Activated CD4-positive, CD25-positive, alpha-beta regulatory T cell treated with anti-CD3 and anti-CD28 coated beads, Interleukin-2, amount 50 U/mL, for 16 hours (primary cell): ENCODE measurements around the gene PPAN.
A peak's percentile ranks its signal among the peaks of the same experiment; 100 is the strongest.

Experiments used
- DNase-seq: peaks from one replicate; pipeline ENCODE4 v3.0.0-alpha.2; 2020; ENCODE audit warnings: low read depth, low spot score

PPAN gene, protein sequence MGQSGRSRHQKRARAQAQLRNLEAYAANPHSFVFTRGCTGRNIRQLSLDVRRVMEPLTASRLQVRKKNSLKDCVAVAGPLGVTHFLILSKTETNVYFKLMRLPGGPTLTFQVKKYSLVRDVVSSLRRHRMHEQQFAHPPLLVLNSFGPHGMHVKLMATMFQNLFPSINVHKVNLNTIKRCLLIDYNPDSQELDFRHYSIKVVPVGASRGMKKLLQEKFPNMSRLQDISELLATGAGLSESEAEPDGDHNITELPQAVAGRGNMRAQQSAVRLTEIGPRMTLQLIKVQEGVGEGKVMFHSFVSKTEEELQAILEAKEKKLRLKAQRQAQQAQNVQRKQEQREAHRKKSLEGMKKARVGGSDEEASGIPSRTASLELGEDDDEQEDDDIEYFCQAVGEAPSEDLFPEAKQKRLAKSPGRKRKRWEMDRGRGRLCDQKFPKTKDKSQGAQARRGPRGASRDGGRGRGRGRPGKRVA

GRCh38 chr19:10106100-10106936 lies at the start of gene PPAN:
TSS of gene PPAN (plus strand) at chr19:10106362. CDS start at chr19:10106395, 33 bp downstream.
- DNase-seq: peak; percentile 96

DNA sequence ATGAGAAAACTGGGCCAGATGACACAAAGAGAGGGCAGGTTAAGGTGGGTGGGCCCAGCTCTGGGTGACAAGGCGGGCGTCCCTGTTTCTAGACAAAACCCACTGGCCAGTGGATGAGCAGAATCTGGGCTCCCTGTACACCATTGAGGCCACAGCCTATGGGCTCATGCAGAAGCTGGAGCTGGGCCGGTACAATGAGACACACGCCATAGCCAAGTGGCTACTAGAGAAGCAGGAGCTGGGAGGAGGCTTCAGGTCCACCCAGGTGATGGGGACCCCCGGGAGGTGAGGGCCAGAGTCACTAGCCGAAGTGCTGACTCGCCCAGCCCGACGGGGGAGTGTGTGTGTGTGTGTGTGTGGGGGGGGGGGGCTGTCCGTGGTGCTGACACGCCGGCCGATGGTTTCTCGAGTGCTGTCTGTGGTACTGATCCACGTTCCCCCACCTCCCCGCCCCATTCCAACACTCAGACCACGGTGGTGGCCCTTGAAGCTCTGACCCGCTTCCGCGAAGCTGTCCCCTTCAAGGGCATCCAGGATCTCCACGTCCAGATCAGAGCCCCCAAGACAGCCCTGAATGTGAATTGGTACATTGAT lies 44.3 kb upstream of the PPAN start:
- DNase-seq: no peak

- no peak for DNase-seq
Measured at GRCh38 chr19:10068205-10068604, 38.0 kb upstream of the PPAN start.

DNA sequence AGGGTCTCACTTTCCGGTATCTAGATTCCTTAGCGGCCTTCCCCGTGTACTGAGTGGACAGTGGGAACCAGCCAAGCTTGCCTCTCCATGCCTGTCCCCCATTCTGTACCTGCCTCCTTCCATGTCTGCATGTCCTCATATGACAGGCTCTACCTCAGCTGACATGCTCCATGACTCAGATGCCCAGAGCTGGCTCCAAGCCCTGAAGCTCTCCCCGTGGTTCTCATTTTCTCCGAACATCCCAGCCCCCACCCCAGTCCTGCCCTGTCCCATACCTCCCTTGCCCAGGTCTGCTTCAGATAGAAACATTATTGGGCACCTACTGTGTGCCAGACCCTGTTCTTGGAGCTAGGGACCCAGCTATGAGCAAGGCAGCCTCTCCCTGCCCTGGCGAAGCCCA lies 37.1 kb upstream of the PPAN start:
- no peak for DNase-seq

DNA sequence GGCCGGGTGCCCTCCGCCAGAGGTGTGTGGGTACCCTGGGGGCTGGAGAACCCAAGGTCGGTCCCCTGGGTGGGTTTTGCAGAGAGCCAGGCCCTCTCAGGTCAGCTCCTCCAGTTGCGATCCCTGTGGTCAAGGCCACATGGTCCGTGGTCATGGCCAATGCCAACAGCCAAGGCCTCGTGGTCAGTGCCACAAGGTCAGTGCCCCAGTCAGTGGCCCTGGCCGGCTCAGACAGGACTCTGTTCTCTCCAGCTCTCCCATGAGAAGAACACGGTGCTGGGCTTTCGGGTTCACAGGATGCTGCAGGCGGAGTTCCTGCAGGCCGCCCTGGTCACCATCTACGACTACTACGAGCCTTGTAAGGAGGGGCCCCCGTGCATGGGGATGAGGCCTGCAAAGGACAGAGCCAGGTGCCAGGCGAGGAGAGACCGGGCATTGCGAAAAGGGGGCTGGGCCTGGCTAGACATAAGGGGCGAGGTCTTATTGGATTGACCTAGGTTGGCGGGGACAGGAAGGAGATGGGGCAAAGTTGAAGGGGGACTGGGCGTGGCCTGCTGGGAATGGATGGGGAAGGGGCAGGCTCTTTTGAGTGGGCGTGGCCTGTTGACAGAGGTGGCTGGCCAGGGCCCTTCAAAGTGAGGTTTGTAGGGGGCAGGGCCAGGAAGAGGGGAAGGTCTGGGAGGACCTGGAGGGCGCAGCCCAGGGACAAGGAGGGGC lies 35.3 kb upstream of the PPAN start:
- DNase-seq: no peak

GRCh38 chr19:10074153-10074552 lies 32.0 kb upstream of the PPAN start:
- no peak for DNase-seq

DNA sequence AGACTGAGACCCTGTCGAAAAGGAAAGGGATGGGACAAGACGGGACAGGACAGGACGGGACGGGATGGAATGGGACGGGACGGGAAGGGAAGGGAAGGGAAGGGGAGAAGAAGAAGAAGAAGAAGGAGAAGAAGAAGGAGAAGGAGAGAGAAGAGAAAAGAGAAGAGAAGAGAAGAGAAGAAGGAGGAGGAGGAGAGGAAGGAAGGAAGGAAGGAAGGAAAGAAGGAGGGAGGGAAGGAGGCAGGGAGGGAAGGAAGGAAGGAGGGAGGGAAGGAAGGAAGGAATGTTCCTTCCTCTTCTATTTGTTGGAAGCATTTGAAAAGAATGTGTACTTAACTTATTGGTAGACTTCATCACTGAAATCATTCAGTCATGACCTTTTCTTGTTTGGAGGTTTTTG lies 29.6 kb upstream of the PPAN start:
- no peak for DNase-seq

- no peak for DNase-seq
Measured at GRCh38 chr19:10078329-10078728, 27.8 kb upstream of the PPAN start.

DNA sequence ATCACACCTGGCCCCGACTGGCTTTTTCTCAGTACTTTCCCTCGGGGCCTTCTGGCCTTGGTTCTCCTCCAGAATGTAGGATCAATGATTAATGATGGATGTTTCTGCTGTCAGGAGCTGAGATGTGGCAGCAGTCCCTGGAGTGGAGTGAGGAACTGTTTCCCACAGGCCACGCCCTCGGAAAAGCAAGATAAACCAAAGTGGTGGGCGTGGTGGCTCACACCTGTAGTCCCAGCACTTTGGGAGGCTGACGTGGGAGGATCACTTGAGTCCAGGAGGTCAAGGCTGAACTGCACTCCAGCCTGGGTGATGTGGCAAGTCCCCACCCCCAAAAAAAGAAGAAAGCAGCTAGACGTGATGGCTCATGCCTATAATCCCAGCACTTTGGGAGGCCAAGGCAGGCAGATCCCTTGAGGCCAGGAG lies 27.1 kb upstream of the PPAN start:
- no peak for DNase-seq

DNA sequence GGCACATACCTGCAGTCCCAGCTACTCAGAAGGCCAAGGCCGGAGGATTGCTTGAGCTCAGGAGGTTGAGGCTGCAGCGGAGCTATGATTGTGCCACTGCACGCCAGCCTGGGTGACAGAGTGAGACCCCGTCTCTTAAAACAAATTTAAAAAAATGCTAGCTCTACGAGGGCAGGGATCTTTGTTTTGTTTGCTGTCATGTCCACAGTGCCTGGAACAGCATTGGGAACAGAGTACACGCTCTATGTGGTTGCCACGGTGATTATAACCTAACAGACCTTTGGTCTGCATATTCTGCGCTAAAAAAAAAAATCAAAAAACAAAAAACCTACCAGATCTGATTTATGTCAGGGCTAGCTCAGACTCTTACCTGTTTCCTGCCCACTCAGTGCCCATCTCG lies 22.3 kb upstream of the PPAN start:
- DNase-seq: no peak

- DNase-seq: no peak
Measured at GRCh38 chr19:10084803-10085202, 21.4 kb upstream of the PPAN start.

DNA sequence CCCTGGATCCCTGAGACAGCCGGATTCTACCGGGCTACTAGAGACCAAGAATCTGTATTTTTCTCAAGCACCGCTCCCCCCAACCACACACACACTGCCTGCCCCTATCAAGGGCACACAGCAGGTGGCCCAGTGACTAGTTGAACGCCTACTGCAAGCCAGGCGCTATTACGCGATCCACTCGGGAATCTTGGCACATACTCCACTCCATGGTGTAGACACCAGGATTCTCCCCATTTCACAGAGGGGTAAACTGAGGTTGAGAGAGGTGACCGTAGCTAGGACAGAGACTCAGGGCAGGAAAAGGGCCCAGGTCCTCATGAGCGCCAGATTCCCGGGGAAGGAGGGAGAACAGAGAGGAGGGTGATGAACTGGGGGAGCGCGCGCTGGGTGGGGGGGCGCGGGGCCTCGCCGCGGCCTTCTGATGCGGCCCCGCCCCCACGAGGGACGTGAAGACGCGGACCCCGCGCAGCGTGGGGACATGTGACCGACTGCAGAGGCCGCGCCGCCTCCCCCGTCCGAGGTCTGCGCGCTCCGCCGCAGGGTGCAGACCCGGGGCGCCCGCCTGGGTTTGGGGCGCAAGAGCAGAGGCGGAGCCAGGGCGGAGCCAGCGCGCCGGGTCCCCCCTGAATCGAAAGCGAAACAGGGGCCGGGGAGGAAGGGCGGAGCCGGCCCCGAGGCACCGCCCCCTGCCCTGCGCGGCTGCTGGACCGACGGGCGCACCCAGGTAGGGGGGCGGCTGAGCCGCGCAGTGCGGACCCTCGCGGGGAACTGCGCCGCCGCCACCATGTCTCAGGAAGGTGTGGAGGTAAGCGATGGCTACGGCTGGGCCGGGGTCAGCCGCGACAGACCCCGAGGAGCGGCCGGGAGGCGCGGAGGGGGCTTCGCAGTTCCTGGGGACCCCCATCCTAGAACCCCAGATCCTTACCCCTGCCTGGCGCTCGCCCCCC lies 20.2 kb upstream of the PPAN start, which contains the start of gene SHFL:
TSS of gene SHFL (plus strand) at position 677 of the 950 bp plus-strand sequence. CDS start at position 788, 111 bp downstream.
- DNase-seq: peak; percentile 63

- no peak for DNase-seq
Measured at GRCh38 chr19:10086591-10087192, 19.5 kb upstream of the PPAN start.

DNA sequence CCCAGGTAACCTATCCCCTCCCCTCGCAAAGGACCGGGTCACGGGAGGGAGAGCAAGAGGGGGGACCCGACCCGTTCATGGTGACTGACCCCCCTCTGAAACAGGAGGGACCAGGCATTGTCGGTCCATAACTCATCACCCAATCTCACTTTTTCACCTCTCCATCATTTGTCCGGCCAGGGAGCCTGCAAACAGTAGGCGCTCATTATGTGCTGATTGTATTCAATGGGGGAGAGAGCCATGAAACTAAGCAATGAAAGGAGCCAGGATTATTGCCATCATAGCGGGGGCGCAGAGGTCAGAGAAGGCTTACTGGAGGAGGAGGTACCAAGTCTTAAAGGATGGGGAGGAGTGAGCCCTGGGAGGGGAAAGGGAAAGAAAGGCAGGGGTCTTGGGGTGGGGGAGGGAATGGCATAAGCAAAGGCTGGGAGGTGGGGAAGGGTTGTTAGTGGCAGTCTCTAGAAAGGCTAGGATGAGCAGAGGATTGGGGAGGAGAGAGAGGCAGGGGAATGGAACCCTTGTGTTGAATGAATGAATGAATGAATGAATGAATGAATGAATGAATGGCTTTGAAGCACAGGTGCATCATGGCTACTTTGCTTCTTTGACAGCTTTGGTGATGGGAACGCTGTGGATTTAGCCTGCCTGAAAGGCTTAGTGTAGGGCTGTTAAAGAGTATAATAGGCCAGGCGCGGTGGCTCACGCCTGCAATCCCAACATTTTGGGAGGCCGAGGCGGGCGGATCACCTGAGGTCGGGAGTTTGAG lies 18.7 kb upstream of the PPAN start:
- no peak for DNase-seq

DNA sequence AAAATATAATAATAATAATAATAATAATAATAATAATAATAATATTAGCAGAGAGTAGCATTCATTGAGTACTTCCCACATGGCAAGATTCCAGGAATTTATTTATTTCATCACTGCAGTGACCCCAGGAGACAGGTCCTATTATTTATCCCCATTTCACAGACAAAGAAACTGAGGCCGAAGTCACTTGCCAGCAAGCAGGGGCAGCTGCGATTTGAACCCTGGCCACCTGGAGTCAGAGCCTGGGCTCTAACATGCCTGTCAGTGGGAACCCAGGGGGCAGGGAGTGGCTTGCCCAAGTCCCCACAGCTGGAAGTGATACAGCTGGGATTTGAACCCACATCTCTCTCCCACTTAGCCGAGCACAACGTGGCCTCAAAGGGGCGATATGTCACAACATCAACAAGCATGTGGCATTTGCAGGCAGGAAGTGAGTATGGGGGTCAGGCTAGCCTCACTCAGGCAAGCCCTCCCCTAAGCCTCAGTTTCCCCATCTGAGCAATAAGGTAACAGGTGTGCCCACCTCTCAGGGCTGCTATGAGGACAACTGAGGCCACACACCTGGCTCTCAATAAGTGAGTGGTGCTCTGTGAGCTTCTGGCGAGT lies 17.1 kb upstream of the PPAN start:
- DNase-seq: no peak

GRCh38 chr19:10089801-10090375 lies 16.3 kb upstream of the PPAN start:
- no peak for DNase-seq

GRCh38 chr19:10091370-10091687 lies 14.8 kb upstream of the PPAN start:
- DNase-seq: no peak

GRCh38 chr19:10091895-10092641 lies 14.1 kb upstream of the PPAN start:
- DNase-seq: no peak
